ENCODE measurements around the gene SAMD4B.

The SAMD4B gene

DNA sequence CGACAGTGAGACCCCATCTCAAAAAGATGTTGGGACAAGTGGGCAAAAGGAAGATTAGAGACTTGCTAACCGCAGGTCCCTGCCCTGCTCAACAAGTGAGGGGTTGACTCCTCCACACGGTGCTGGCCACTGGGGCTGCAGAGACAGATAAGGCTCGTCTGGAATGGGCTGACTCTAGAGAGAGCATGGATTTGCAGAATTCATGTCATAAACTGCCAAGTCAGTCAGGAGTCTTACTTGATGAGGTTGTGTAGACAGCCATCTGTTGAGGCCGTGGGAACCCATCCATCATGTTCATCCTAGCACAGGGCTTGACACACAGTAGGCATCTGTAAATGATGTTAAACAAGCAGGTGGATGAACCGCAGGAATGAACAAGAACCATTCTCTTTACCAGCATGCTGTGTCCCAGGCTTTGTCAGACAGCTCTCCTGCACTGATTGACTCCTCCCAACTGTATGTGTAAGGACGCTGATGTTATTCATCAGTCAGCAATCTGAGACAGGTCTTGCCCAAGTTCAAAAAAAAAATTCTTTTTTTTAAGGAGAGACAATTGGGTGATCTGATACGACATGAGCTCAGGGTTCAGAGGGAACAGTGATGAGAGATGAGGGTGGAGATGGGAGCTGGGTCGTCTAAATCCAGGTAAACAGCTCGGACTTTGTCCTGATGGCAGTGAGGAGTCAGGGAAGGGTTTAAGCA lies 39.8 kb downstream of the SAMD4B start:
- Mint-ChIP-seq H3K9me3 (no peaks in the 10 kb centered on the region), H3K4me3 (no peak overlapping the region), H3K36me3 (ENCODE audit: low read depth) (peaks cover 77% of the 10 kb centered on the region), H3K27me3 (ENCODE audit: low read depth, poor library complexity) (no peaks in the 10 kb centered on the region), H3K27ac (peak overlapping the region; percentile 21), H3K4me1 (no peaks in the 10 kb centered on the region)
- TF ChIP-seq, protein P1, sequence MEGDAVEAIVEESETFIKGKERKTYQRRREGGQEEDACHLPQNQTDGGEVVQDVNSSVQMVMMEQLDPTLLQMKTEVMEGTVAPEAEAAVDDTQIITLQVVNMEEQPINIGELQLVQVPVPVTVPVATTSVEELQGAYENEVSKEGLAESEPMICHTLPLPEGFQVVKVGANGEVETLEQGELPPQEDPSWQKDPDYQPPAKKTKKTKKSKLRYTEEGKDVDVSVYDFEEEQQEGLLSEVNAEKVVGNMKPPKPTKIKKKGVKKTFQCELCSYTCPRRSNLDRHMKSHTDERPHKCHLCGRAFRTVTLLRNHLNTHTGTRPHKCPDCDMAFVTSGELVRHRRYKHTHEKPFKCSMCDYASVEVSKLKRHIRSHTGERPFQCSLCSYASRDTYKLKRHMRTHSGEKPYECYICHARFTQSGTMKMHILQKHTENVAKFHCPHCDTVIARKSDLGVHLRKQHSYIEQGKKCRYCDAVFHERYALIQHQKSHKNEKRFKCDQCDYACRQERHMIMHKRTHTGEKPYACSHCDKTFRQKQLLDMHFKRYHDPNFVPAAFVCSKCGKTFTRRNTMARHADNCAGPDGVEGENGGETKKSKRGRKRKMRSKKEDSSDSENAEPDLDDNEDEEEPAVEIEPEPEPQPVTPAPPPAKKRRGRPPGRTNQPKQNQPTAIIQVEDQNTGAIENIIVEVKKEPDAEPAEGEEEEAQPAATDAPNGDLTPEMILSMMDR (IDR thresholded peaks at IDR 0.05) = no peak
- DNase-seq = no peak

DNA sequence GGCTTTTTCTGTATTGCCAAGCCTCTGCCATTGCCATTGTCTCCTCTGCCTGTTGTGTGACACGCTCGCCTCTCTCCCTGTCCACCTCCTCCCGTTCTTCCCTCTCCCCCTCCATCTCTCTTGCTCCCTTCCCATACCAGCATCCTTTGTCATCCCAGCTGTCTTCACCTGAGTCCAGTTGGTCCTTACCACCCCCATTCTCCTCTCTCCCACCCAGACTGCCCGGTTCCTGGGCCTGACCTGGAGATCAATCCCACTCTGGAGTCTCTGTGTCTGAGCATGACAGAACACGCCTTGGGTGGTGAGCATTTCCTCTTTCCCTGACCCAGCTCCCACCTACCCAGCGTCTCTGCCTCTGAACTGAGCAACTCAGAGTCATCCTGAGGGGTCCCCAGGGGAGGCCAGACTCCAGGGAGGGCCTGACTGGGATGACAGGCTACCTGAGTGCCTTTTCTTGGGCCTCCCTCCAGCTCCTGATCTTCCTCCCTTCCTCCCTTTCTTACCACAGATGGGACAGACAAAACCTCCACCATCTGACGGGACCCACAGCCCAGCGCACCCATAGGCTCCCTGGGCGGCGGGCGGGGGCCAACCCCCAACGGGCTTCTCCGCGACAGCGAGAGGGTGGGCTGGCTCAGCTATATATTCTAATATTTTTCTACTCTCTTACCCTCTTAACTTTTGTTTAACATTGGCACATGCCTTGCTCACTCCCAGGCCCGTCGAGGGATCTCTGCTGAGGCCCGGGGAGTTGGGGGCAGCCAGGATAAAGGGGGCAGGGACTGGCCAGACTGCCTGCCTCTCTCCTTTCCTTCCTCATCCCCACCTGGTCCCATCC lies 41.0 kb downstream of the SAMD4B start:
- TF ChIP-seq, protein P1 (IDR thresholded peaks at IDR 0.05) = no peak
- Mint-ChIP-seq H3K4me1 (no peaks in the 10 kb centered on the region), H3K4me3 (no peak overlapping the region), H3K27ac (peak overlapping the region; percentile 73), H3K9me3 (no peaks in the 10 kb centered on the region), H3K27me3 (ENCODE audit: low read depth, poor library complexity) (no peaks in the 10 kb centered on the region), H3K36me3 (ENCODE audit: low read depth) (peaks cover 72% of the 10 kb centered on the region)
- no peak for DNase-seq

DNA sequence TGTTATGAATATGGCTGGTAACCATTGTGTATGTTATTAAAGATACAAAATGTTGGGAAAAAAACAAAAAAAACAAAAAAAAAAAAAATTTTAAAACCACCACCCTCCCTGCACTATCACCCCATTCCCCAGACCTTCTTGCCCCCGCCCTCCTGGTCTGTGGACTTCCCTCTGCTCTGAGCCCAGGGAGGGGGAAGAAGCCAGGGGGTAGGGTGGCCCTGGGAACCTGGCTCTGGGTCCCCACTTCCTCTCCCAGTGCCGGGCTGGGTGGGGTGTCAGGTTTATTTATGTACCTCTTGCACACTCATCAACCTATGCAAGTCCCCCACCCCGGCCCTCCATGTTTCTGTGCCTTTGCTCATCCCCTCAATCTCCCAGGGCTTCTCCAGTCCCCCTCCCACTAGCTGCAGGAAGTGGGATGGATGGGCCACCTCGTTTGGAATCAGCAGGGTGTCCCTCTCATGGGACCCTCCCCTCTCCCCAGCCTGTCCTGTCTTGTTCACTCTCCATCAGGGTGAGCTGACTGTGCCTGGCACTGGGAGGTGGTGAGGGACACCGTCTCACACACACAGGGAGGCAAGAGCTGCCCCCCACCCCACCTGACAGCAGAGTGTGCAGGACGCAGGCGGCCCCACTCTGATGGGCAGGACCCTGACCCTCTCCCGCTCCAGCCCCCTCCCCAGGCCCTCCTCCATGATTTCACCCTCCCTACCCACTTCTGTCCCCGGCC lies 42.8 kb downstream of the SAMD4B start:
- Mint-ChIP-seq H3K4me1 (peaks cover 8% of the 10 kb centered on the region), H3K4me3 (no peak overlapping the region), H3K27me3 (ENCODE audit: low read depth, poor library complexity) (no peaks in the 10 kb centered on the region), H3K27ac (peak overlapping the region; percentile 98), H3K36me3 (ENCODE audit: low read depth) (peaks cover 71% of the 10 kb centered on the region), H3K9me3 (no peaks in the 10 kb centered on the region)
- TF ChIP-seq, protein P1 (IDR thresholded peaks at IDR 0.05) = no peak
- DNase-seq = no peak

DNA sequence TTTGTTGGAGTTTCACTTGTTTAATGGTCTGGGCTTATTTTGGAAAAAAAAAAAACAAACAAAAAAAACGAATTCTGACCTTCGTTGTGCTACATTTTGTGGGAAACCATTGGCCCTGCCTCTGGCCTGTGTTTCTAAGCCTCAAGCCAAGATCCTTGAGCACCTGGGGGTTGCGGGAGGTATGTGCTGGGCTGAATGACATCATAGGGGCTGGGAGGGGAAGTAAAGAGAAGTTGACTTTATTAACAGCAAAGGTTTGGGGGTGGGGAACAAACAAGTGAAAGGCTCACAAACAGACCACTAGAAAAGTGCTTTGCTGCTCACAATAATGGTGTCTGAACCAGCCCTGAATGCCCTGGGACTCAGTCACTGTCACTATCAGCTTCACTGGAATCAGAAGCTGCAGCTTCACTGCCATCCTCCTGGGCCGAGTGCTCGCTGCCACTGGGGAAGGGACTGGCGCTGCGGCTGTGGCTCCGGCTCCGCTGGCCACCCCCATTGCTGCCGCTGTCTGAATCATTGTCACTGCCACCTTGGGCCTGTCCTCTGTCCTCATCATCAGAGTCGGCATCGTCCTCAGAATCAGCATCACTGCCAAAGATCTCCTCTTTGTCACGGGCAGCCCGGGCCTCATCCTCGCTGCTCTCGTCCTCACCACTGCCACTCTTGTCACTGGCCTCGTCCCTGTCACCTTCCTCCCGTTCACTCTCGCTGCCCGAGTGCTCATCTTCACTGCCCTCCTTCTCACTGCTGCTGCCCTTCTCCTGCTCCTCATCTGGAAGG lies 43.6 kb downstream of the SAMD4B start:
- H3K27ac Mint-ChIP-seq = peak overlapping the region; percentile 98

DNA sequence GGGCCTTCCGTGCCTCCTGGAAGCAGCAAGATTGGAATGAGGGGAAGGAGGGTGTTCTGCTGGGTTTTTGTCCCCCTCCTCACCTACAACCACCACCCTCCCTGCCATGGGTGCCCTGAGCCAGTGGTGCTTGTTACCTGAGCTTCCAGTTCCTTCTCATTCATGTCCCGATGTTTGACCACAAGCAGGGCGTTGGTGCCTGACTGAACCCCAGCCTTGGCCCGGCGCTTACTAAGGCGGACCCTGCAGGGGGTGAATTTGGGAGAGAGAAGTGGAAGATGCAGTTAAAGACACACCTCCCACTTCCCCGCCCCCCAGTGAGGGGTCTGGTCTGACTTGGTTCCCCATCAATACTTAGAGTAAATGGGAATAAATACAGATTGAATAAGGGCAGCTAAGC lies 44.3 kb downstream of the SAMD4B start:
- Mint-ChIP-seq H3K27ac (peak overlapping the region; percentile 43), H3K4me1 (peaks cover 17% of the 10 kb centered on the region), H3K27me3 (ENCODE audit: low read depth, poor library complexity) (no peaks in the 10 kb centered on the region), H3K4me3 (no peak overlapping the region), H3K9me3 (no peaks in the 10 kb centered on the region), H3K36me3 (ENCODE audit: low read depth) (peaks cover 58% of the 10 kb centered on the region)
- TF ChIP-seq, protein P1 (IDR thresholded peaks at IDR 0.05) = no peak
- DNase-seq = no peak

More for the DNA sequence above, 43.6 kb downstream of the SAMD4B start:
- Mint-ChIP-seq H3K4me3 (no peak overlapping the region), H3K9me3 (no peaks in the 10 kb centered on the region), H3K27me3 (ENCODE audit: low read depth, poor library complexity) (no peaks in the 10 kb centered on the region), H3K4me1 (peaks cover 13% of the 10 kb centered on the region), H3K36me3 (ENCODE audit: low read depth) (peaks cover 66% of the 10 kb centered on the region)
- TF ChIP-seq, protein P1 (IDR thresholded peaks at IDR 0.05) = no peak
- no peak for DNase-seq

Measured in nephron progenitor cell (in vitro differentiated cells).